Measurements from ENCODE around the gene MAGT1.

Gene MAGT1

DNA sequence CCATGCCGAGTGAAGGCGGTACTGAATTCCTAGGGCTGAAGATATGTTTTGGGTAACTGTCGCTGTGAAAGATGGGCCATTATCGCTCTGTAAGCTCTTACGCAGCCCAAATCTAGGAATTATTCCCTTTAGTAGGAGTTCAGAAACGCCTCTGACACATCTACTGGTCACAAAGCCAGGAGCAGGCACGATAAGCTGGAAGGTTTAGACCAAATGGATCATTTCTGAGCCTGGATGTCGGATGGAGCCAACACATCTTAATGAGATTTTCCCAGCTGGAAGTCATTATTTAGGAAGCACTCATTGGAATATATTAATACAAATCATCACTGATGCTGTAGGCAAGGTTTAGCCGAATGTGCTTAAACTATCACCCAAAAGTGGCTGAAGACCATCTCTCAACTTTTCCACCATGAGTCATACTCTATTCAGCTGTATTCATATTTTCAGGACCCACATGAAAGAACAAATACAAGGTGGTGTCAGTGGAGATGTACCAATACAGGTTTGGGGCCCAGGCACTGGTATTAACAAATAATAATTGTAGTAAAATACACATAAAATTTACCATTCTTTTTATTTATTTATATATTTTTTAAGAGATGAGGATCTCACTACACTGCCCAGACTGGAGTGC is 75.0 kb downstream of the MAGT1 start:
- in situ Hi-C loops (cut with MboI; ENCODE audit: low sequenced_read_pairs, unreplicated experiment): no loop called here
- TF ChIP-seq, protein P1, sequence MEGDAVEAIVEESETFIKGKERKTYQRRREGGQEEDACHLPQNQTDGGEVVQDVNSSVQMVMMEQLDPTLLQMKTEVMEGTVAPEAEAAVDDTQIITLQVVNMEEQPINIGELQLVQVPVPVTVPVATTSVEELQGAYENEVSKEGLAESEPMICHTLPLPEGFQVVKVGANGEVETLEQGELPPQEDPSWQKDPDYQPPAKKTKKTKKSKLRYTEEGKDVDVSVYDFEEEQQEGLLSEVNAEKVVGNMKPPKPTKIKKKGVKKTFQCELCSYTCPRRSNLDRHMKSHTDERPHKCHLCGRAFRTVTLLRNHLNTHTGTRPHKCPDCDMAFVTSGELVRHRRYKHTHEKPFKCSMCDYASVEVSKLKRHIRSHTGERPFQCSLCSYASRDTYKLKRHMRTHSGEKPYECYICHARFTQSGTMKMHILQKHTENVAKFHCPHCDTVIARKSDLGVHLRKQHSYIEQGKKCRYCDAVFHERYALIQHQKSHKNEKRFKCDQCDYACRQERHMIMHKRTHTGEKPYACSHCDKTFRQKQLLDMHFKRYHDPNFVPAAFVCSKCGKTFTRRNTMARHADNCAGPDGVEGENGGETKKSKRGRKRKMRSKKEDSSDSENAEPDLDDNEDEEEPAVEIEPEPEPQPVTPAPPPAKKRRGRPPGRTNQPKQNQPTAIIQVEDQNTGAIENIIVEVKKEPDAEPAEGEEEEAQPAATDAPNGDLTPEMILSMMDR (IDR thresholded peaks at IDR 0.05; ENCODE audit: borderline replicate concordance, control extremely low read depth, extremely low read depth, insufficient read depth, missing control alignments): no peak

DNA sequence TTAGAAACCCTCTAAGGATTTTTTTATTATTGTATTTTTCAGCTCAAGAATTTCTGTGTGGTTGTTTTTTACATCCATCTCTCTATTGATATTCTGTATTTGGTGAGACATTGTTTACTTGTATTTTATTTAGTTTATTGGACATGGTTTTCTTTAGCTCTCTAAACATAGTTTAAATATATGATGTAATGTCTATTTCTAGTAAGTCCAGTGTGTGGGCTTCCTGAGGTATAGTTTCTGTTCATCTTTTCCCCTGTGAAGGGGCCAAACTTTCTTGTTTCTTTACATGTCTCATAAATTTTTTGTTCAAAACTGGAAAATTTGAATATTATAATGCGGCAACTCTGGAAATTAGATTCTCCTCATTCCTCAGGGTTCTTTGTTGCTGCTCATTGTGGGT is 81.0 kb downstream of the MAGT1 start:
- in situ Hi-C loops (cut with MboI; ENCODE audit: low sequenced_read_pairs, unreplicated experiment): no loop called here
- TF ChIP-seq, protein P1 (IDR thresholded peaks at IDR 0.05; ENCODE audit: borderline replicate concordance, control extremely low read depth, extremely low read depth, insufficient read depth, missing control alignments): no peak
- peak; percentile 28 for DNase-seq (ENCODE audit: low spot score)

More for the DNA sequence above, 75.0 kb downstream of the MAGT1 start:
- no peak for DNase-seq (ENCODE audit: low spot score)

DNA sequence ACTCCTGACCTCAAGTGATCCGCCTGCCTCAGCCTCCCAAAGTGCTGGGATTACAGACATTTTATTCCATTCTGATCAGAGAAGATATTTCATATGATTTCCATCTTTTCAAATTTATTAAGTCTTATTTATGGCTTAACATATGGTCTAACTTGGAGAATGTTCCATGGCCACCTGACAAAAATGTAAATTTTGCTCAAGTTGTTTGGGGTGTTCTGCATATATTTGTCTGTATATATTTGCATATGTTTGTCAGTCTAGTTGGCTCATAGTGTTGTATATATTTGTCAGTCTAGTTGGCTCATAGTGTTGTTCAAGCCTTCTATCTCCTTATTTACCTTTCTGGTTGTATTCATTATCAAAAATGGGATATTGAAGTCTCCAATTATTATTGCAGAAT is 93.0 kb downstream of the MAGT1 start:
- TF ChIP-seq, protein P1 (IDR thresholded peaks at IDR 0.05; ENCODE audit: borderline replicate concordance, control extremely low read depth, extremely low read depth, insufficient read depth, missing control alignments): no peak
- DNase-seq (ENCODE audit: low spot score): no peak
- in situ Hi-C loops (cut with MboI; ENCODE audit: low sequenced_read_pairs, unreplicated experiment): no loop called here

DNA sequence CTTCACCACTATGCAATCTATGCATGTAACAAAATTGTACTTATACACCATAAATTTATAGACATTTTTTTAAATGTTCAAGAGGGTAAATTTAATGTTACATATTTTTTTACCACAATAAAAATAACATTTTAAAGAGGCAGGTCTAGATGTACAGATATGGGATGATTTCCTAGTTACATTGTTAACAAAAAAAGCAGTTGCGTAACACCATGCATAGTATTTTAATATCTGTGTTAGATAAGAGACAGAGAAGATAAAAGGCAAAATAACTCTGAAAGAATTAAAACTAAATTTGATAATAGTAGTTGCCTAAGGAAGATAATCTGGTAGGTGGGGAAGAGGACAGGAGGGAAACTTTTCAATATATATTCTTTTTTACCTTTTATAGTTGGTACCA is 100.1 kb downstream of the MAGT1 start:
- TF ChIP-seq, protein P1 (IDR thresholded peaks at IDR 0.05; ENCODE audit: borderline replicate concordance, control extremely low read depth, extremely low read depth, insufficient read depth, missing control alignments): no peak
- no peak for DNase-seq (ENCODE audit: low spot score)
- in situ Hi-C loops (cut with MboI; ENCODE audit: low sequenced_read_pairs, unreplicated experiment): no loop called here

DNA sequence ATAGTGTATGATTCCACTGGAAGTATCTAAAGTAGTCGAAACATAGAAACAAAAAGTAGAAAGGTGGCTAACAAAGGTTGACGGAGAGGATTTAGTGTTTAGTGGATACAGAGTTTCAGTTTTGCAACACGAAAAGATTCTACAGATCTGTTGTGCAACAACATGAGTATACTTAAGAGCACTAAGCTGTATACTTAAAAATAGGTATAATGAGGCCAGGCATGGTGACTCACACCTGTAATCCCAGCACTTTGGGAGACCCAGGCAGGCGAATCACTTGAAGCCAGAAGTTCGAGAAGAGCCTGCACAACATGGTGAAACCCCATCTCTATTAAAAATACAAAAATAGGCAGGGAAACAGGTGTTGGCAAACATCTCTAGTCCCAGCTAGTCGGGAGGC is 101.3 kb downstream of the MAGT1 start:
- TF ChIP-seq, protein P1 (IDR thresholded peaks at IDR 0.05; ENCODE audit: borderline replicate concordance, control extremely low read depth, extremely low read depth, insufficient read depth, missing control alignments): no peak
- no peak for DNase-seq (ENCODE audit: low spot score)
- in situ Hi-C loops (cut with MboI; ENCODE audit: low sequenced_read_pairs, unreplicated experiment): no loop called here

DNA sequence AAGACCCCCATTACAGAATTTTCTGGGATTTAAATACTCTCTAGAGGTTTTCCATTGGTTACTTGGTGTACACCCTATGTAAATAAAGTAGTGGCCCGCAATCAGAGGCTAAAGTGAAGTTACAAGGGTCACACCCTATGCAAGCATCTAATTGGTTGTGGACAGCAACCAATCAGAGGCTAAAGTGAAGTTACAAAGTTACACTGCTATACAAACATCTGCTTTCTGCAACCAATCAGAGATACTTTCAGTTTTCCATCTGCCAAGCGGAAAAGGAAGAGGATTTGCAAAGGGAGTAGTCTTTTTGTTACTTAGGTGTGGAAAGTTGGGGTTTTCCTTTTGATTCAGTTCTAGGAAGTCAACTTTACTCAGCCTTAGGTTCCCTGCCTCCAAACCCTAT is 107.2 kb downstream of the MAGT1 start:
- in situ Hi-C loops (cut with MboI; ENCODE audit: low sequenced_read_pairs, unreplicated experiment): no loop called here
- TF ChIP-seq, protein P1 (IDR thresholded peaks at IDR 0.05; ENCODE audit: borderline replicate concordance, control extremely low read depth, extremely low read depth, insufficient read depth, missing control alignments): no peak
- no peak for DNase-seq (ENCODE audit: low spot score)

Data from GM13976 (cell line).